Activated T-cell treated with anti-CD3 and anti-CD28 coated beads for 4 hours (primary cell): ENCODE results near the gene PAFAH1B1.
"Not testable (repeated sequence)": the region's sequence is repeated elsewhere in the genome, so short reads cannot be mapped to it uniquely, and the experiment has no call there.

Experiments used
- DNase-seq: peaks from one replicate; pipeline ENCODE4 v3.0.0-alpha.2; 2020

PAFAH1B1 gene

GRCh38 chr17:2594722-2595599 lies 1.5 kb downstream of the PAFAH1B1 start:
- no peak for DNase-seq

GRCh38 chr17:2595716-2596115 lies 2.3 kb downstream of the PAFAH1B1 start:
- DNase-seq = no peak

GRCh38 chr17:2598166-2598565 lies 4.7 kb downstream of the PAFAH1B1 start:
- no peak for DNase-seq

DNA sequence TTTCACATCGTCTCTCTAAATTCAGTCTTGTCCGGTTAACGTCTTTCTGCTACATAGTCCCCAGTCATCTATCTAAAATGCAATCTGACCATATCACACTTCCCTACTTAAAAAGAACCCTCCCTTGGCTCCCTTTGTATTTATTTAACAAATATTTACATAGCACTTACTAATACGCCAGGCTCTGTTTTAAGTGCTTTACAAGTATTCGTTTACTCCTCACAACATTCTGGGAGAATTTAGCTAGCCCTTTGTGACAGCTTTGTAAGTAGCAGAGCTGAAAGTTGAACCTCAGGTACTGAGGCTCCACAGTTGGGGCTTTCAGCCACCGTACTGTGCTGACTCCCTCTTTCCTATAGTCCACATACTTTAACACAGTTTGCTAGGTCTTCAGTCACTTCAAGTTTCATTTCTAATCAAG lies 9.2 kb downstream of the PAFAH1B1 start:
- no peak for DNase-seq

- DNase-seq = no peak
Observed at GRCh38 chr17:2608350-2608913, 15.0 kb downstream of the PAFAH1B1 start.

DNA sequence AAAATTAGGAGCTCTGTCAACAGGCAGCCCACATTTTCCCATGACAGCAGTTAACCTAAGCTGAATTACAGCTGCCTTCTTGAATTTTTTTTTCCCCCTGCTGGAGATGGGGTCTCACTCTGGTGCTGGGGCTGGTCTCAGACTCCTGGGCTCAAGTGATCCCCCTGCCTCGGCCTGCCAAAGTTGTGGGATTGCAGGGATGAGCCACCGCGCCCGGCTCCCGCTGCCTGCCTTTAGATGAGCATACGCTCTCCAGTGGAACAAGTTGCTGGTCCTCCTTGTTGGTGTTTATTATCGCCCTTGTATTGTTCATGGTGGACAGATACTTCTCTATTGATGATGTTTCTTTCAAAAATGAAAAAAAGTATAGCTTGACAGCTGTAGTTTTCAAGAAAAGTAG lies 15.6 kb downstream of the PAFAH1B1 start:
- no peak for DNase-seq

DNA sequence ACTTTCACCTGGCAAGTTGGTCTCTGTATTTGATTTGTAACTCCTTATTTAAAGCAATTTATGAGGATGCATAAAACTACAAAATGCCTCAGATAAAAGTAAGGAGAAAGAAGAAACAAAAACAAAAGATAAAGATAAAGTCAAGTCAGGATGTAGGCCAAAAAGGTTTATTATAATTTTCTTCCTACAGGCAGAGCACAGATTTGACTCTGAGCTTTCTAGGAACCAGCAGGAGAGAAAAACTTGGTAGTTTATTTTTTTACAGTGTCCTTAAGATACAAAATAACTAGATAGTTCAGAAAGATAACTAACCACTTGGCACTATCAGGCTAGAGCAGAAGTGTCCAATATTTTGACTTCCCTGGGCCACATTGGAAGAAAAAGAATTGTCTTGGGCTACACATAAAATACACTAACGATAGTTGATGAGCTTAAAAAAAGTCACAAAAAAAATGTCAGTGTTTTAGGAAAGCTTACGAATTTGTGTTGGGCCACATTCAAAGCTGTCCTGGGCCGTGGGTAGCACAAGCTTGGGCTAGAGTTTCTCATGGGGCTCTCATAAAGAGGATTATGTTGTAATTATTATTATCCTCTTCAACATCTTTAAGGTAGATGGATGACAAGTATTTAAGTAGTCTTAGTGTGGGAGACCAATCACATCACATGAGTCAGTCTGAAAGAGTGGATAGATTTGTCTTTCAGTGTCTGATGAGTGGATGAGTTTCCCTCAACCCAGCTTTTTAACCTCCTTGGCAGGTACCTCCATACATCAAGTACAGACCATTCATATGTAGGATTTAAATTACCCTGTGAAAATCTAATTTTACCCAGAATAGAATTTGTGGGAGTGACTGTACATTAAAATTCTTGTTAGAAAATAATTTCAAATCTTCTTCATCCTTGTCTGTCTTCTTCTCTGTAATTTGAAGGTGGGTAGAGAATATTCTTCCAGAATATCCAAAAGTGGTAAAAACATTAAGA lies 17.0 kb downstream of the PAFAH1B1 start:
- no peak for DNase-seq

DNA sequence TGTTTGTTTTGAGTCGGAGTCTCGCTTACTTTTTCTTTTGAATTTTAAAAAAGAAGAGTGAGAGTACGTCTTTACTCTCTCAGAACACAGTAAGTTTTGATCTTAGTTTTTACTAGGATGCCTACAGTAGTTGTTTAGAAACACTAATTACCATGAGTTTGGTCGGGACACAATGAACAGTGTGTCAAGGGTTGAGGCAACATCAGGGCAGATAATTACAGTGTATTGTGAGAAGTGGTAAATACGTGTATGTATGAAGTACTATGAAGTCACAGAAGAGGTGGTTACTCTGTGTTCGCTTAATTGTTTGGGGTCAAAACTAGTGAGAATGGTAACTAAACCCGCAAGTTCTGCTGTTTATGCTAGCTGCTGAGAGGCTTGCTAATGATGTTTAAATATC lies 18.2 kb downstream of the PAFAH1B1 start:
- DNase-seq = no peak

DNA sequence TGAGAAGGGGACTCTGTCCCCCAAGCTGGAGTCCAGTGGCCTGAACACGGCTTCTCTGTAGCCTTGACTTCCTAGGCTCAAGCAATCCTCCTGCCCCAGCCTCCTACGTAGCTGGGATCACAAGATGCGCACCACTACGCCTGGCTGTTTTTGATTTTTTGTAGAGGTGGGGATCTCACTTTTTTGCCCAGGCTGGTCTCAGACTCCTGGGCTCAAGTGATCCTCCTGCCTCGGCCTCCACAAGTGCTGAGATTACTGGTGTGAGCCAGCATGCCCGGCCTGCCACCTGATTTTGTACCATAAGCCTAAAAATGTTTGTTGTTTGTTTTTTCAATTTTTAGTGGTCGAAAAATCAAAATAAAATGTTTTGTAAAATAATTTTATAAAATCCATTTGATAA lies 19.2 kb downstream of the PAFAH1B1 start:
- no peak for DNase-seq

- DNase-seq = no peak
Observed at GRCh38 chr17:2613089-2613808, 19.8 kb downstream of the PAFAH1B1 start.

GRCh38 chr17:2615882-2616281 lies 22.4 kb downstream of the PAFAH1B1 start:
- DNase-seq = no peak

- no peak for DNase-seq
Observed at GRCh38 chr17:2621241-2621640, 27.8 kb downstream of the PAFAH1B1 start.

DNA sequence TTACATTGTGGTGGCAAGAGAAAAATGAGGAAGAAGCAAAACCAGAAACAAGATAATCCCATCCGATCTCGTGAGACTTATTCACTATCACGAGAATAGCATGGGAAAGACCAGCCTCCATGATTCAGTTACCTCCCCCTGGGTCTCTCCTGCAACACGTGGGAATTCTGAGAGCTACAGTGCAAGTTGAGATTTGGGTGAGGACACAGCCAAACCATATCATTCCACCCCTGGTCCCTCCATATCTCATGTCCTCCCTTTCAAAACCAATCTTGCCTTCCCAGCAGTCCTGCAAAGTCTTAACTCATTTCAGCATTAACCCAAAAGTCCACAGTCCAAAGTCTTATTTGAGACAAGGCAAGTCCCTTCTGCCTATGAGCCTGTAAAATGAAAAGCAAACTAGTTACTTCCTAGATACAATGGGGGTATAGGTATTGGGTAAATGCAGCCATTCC lies 28.5 kb downstream of the PAFAH1B1 start:
- not testable (repeated sequence) for DNase-seq

DNA sequence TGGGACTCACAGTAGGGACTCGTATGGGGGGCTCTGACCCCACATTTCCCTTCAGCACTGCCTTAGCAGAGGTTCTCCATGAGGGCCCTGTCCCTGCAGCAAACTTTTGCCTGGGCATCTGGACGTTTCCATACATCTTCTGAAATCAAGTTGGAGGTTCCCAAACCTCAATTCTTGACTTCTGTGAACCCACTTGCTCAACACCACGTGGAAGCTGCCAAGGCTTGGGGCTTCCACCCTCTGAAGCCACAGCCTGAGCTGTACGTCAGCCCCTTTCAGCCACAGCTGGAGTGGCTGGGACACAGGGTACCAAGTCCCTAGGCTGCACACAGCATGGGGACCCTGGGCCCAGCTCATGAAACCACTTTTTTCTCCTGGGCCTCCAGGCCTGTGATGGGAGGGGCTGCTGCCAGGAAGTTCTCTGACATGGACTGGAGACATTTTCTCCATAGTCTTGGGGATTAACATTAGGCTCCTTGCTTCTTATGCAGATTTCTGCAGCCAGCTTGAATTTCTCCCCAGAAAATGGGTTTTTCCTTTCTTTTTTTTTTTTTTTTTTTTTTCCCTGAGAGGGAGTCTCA lies 29.4 kb downstream of the PAFAH1B1 start:
- DNase-seq = not testable (repeated sequence)

- no peak for DNase-seq
Observed at GRCh38 chr17:2624292-2624731, 30.9 kb downstream of the PAFAH1B1 start.

DNA sequence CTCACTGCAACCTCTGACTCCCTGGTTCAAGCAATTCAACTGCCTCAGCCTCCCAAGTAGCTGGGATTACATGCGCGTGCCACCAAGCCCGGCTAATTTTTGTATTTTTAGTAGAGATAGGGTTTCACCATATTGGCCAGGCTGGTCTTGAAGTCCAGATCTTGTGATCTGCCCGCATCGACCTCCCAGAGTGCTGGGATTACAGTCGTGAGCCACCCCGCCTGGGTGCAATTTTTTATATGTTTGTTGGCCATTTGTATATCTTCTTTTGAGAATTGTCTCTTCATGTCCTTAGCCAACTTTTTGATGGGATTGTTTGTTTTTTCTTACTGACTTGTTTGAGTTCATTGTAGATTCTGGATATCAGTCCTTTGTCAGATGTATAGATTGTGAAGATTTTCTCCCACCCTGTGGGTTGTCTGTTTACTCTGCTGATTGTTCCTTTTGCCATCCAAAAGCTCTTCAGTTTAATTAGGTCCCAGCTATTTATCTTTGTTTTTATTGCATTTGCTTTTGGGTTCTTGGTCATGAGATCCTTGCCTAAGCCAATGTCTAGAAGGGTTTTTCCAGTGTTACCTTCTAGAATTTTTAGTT lies 33.3 kb downstream of the PAFAH1B1 start:
- not testable (repeated sequence) for DNase-seq

DNA sequence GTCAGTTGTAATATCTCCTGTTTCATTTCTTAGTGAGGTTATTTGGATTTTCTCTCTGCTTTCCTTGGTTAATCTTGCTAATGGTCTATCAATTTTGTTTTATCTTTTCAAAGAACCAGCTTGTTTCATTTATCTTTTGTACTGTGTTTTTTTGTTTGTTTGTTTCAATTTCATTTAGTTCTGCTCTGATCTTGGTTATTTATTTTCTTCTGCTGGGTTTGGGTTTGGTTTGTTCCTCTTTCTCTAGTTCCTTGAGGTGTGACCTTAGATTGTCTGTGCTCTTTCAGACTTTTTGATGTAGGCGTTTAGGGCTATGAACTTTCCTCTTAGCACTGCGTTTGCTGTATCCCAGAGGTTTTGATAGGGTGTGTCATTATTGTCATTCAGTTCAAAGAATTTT lies 35.5 kb downstream of the PAFAH1B1 start:
- not testable (repeated sequence) for DNase-seq

DNA sequence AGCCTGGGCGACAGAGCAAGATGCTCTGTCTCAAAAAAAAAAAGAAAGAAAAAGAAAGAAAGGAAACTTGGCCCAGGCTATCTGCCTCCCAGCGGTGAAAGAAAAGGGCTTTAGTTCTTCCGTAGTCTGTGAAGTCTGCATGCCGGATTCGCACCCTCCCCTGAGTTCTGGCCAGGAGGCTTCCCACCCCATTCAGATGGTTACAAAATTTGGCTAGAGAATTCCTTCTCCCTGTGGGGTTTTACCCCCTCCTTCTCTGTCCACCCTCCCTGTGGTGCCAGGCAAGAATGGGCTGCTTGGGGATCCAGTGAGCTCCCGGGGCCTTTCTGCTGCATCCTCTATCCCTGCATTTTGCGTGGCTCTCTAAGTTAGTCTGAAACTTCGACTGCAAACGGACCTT lies 37.8 kb downstream of the PAFAH1B1 start:
- DNase-seq = no peak

GRCh38 chr17:2634361-2634960 lies 41.0 kb downstream of the PAFAH1B1 start:
- DNase-seq = no peak

GRCh38 chr17:2635241-2635640 lies 41.8 kb downstream of the PAFAH1B1 start:
- no peak for DNase-seq

DNA sequence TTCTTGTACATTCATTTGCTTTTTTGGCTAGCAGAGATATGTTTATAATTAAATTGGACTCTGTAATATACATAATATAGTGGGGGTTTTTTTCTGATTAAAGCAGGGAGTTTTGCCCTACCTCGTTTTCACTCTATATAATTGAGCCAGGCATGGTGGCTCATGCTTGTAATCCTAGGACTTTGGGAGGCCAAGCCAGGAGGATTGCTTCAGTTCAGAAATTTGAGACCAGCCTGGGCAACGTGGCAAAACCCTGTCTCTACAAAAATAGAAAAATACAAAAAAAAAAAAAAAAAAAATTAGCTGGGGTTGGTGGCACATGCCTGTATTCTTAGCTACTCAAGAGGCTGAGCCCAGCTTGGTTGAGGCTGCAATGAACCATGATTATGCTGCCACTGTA lies 42.2 kb downstream of the PAFAH1B1 start:
- no peak for DNase-seq
